HG02943 (cell line): ENCODE results near the gene BARD1.
"Not testable (repeated sequence)": the region's sequence is repeated elsewhere in the genome, so short reads cannot be mapped to it uniquely, and the experiment has no call there.

ENCODE experiments used
- ATAC-seq: cut with Tn5 transposase; IDR thresholded peaks from one replicate; pipeline ENCODE4 v1.9.1; 2021; ENCODE audit warnings: mild to moderate bottlenecking, low read depth, moderate library complexity; ENCODE audit not compliant: unreplicated experiment

BARD1 gene

DNA sequence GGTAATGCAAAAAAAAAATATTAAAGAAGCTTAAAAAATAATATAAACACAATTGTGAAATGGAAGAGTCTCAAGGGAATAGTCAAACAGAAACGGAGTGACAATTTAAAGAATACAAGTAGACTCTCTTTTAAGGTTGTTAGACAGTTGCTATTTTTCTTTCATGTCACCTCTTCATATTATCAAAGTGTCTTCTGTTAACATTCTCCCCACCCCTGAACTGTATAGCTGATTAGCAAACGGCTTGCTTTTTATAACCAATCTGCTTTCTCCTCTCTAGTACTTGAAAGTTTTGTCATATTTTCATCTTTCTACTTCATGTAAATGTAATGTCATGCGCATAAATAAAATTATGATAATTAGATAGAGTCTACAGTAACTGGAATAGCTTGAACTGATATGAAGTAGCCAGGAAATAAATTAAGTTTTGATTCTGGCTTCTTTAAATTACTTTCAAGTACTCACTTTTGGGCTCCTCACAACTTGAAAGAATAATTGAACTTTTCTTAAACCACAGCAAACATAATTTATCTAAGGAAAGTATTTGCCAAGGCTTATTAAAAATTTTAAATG lies 37.0 kb downstream of the BARD1 start:
- ATAC-seq = no peak

DNA sequence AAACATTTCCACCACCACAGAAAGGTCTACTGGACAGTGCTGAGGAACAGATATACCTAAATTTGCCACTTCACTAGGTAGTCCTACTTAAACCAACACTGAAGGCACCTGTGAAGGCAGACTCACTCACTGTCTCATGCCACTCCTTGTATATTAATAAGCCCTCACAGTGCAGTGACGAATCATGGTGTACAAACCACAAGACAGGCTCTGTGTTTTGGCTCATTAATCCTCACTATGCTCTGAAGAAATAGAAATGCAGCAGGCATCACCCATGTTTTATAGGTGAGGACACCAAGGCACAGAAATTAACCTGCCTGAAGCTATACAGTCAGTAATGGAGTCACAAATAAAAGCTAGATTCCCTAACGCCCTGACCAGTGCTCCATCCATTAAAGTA lies 44.3 kb downstream of the BARD1 start:
- ATAC-seq = no peak

DNA sequence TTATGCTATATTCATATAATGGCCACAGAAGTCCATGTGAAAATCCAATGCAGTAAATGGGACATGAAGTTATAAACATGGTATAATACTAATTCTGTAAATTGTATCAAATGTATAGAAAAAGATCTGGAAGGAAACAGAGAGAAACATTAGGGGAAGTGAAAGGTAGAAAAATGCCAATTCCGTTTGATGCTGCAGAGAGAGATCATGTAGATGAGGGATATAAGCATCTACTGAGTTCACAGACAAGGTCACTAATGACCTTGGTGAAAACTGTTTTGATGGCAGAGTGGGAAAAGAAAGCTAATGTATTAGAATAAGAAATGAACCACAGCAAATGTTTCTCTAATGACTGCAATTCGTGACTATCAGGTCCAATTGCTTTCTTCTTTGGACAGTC lies 56.0 kb downstream of the BARD1 start:
- no peak for ATAC-seq

DNA sequence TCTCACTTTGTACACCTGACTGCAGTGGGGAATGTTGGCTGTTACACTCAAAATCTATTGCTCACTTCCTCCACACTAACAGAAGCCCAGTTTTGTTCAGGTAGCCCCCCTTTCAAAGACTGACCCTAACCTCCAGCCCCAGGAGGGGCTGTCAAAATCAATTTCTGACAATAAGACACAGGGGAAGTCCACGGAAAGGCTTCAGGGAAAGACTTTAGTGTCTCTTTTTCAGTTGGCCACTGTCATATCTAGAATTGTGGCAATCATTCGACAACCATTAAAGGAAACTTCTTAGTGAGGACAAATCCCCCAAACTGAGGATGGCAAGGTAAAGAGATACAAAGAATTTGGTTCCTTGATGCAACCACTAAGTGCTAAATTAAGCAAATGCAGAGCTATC lies 59.0 kb downstream of the BARD1 start:
- ATAC-seq = no peak

DNA sequence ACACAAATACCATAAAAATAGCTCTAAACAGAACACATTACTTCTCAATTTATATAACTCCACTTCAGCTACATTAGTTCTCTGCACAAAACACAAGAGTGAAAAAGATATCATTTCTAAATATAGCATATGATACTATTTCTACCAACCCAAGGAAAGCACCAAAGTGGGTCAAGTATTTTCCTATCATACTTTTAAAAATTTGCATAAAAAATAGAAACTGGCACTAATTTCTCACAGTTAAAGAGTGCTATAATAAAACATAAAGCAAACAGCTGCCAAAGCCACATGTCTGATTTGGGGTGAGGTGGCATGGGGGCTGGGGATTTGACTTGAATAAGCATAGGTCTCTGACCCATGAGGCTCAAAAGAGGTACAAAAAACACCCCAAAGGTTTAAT lies 61.5 kb downstream of the BARD1 start:
- ATAC-seq = peak; percentile 60

DNA sequence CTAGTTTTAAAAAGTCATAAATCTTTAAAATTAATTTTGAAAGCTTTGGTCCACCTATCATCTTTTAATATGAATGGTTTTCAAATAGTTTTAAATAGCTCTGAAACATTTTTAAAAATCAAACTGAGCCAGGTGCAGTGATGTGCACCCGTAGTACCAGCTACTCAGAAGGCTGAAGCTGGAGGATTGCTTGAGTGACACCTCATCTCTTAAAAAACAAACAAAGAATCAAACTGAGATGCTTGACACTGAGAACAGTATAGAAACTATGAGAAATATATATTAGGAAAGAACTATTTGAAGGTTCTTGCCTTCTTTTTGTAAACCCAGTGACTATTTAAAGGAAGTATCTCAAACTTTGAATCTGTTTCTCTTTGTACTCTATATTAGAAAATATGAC lies 67.4 kb downstream of the BARD1 start:
- no peak for ATAC-seq

DNA sequence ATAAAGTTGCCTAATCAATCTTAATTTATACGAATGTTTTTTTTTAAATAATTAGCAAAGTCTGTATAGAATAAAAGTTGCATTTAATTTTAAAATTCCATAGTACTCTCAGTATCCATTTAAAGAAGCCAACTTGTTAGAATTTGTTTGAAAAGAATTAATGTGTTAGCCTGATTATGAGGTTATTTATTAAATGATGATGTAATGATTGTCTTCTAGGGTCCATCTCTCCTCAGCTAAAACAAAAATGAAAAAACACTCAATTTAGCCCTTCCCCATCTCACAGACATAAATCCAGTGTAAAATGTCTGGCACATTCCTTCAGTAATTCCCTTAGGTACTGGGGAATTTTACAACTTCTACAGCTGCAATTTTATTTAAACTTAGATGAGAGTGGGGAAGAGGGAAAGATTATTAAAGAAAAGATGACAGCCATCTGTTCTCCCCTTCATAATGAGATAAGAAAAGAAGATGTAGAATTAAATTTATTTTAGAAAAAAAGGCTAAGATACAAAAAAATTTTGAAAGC lies 68.6 kb downstream of the BARD1 start:
- no peak for ATAC-seq

DNA sequence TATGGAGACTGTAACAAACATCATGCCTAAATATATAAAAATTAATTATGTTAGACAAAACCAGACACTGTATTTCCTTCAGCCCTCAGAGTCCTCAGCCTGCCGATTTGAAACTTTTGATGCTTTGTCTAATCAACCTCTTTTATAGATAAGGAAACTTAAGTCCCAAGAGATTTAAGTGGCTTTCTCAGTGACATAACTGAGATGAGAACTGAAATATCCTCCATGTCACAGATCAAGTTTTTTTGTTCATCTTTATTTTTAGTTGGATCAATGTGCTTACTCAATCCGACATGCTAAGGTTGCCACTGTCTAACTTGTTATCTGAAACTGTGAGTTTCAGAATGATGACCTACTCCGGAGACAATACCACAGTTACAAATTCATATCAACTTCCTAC lies 72.3 kb downstream of the BARD1 start:
- peak; percentile 97 for ATAC-seq

DNA sequence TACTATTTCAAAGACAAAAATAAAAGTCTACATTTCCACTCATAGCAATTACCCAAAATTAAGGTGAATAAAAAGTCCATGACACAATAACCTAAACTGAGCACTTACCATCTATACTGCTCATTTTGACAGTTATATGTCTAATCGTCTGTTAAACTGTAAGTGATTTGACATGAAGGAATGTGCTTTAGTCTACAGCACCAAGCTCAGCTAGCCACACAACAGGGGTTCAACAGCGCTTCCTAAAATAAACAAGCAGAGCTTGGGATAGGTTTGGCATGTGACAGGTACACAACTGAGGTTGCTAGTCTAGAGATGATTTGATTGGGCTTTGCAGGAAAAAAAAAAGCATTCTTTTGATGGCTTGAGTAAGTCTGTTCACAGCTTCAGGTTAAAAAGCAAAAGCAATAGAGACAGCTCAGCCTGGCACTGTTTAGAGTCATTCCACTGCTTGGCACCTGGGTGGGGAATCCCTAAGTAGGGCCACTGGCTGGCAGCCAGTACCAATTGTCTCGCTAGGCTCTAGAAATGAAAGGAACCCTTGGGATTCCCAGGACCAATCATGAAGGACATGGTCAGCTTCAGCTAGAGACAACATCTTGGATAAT lies 78.6 kb downstream of the BARD1 start:
- ATAC-seq = no peak

DNA sequence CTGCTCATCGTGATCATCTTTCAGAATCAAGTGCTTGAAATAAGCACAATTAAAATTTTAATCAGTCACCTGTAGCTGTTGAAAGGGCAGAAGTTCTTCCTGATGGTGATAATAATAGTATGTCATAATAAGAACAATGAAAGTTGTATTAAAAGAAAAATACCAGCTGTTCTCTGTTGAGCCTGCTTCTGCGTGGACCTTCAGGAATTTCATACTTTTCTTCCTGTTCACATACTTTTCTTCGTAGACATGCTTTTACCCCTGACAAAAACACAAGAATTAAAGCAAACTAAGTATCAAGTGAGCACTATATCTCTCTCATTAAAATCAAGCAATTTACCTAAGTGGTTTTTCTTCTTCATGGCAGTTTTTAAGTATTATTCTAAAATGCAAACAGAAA lies 79.2 kb downstream of the BARD1 start:
- no peak for ATAC-seq

DNA sequence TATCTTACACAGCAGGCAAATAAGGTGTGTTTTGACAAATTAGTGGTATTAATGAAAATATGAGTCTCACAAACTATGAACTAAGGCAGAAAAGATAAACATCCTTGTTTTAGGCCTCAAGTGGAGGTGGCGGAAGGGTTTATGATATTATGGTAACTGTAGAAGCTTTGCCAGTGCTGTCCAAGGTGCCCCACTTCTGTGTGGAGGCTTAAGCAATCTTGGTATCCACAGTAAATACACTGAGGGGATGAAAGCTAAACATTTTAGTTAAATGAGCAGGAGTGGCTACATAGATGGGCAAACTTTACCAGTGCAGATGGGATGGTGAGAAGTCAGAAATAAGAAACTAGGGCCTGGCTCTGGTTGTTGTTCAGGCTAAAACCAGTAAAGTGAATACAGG lies 84.7 kb downstream of the BARD1 start:
- no peak for ATAC-seq

DNA sequence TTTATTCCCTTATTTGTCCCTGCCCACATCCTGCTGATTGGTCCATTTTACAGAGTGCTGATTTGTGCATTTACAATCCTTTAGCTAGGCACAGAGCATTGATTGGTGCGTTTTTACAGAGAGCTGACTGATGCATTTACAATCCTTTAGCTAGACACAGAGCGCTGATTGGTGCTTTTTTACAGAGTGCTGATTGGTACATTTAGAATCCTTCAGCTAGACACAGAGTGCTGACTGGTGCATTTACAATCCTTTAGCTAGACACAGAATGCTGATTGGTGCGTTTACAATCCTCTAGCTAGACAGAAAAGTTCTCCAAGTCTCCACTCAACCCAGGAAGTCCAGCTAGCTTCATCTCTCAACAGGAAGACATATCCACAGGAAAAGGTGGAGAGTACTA lies 91.6 kb downstream of the BARD1 start:
- not testable (repeated sequence) for ATAC-seq

DNA sequence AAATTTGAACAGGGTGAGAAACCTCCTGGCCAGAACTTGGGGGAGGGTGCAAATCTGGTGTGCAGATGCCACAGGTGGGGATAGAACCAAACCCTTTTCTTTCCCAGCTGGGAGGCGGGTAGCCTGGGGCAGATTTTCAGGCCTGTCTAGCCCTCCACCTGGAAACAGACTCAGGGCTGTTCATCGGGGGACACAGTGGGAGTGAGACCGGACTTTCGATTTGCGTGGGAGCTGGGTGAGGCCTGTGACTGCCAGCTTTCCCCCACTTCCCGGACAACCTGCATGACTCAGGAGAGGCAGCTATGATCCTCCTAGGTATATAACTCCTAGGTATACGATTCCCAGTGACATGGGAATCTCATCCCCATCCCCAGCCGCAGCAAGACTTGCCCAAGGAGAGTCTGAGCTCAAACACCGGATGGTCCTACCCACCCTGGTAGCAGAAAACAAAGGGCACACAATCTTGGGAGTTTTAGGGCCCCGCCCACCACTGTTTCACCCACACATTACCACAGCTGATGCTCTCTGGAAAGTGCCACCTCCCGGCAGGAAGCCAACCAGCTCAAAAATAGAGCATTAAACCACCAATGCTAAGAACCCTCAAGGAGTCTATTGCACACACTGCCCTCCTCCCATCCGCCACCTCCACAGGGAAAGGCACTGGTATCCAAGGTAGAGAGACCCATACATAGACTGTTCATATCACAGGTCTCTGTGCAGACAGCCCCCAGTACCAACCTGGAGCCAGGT lies 92.5 kb downstream of the BARD1 start:
- ATAC-seq = no peak

DNA sequence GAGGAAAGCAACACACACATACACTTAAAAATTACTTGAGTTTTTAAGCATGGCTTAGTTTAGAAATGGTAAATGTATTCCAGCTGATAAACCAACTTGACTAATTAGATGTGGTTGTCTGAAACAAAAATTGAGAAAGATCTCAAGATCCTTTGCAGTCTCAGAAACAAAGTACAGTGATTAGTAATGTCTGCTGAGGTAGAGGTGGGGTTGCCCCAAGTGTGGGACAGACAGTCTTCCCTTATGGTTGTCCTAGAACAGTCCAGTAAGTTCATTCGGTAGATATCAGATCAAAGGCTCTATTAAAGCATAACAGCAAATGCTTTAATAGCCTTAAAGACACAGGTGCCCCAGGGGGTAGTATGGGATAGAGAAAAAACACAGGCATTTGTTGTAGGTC lies 94.5 kb downstream of the BARD1 start:
- ATAC-seq = no peak

DNA sequence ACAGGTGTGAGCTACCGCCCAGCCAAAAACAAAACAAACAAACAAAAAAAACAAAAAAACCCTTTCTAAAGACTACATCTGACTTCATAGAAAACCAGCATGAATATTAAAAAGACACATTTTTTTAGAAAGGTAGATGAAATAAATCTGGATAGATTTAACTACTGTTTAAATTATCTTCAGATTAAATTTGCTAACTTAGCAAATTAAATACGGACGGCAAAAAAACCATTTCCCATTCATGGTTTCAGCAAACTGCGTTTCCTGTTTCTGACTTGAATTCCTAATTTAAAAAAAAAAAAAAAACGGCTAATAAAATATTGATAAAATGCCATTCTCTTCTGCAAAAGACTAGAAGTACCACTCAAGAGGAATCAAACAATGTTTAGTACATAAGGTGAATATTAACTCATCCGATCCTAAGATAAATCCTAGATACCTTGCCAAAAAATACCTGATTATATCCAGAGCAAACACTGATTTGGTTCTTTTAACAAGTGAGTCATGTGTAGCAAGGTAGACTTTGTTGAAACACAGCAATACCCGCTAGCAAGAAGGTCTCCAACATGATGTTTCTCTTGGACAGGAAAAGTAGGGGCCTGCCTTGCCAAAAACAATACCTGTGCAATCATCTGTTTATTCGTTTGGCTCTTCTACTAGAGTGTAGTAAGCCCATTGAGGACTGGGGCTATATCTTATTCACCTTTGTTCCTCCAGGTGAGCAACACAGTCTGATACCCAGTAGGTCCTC lies 96.2 kb downstream of the BARD1 start:
- no peak for ATAC-seq

DNA sequence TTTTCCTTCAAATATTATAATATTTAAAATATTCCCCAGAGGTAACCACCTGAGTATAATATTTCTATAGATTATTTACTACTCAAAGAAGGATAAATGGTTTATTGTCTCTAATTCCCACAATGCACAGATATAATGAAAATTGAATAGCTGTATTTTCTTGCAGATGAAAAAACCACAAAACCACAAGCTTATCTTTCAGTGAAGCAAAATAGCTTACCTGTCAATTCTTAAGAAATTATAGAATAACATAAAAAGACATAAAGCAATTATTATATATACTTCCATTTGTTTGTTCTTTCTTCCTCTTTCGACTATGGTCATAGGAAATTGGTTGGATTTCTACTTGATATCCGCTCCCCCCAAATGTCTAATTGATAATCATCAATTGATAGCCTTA lies 98.8 kb downstream of the BARD1 start:
- ATAC-seq = no peak

DNA sequence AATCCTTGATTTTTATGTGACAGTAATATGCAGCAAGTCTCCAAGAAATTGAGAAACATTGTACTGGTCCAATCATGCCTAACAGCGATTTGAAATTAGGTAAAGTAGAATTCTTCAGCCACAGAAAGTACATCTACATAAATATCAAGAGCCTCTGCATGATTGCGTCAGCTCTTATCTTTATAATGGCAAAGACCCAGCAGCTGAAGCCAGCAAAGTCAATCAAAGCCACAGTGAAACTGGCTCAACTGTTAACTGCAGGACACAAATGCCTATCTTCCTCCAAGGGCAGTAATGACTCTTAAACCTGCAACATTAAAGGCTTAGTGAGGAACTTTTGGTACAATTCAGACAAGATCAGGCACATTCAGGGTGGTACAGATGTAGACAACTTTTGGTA lies 102.5 kb downstream of the BARD1 start:
- no peak for ATAC-seq

DNA sequence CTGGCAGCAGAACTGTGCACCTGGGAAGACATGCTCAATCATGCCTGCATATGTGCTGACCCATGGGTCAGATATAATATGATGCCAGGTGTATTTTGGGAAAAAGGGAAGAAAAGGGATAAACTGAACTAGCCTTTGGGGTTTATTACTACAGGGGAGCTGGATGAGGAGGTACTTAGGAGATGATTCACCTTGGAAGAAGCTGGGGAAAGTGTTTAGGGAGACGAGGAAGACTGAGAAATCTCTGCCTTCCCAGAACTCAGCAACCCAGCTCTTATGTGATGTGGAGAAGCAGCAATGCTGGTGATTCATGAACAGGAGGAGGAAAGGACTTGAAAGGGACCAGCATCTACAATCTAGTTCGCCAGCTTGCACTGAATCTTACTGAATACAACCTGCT lies 110.2 kb downstream of the BARD1 start:
- ATAC-seq = no peak

DNA sequence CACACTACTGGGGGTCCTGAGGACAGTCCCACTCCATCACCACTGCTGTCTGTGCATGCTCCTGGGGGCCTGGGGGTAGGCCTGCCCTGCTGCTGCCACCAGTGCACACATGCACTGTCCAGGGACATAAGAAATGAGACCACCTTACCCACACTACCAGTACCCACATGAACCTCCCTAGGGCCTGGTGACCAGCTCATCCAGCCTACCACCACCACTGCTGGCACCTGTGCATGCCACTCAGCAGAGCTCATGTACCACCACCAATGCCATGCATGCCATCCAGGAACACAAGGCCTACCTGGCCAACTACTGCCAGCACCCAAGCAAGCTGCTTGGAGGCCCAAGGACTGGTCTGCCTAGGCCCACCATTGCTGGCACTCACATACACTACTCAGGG lies 112.8 kb downstream of the BARD1 start:
- ATAC-seq = no peak

DNA sequence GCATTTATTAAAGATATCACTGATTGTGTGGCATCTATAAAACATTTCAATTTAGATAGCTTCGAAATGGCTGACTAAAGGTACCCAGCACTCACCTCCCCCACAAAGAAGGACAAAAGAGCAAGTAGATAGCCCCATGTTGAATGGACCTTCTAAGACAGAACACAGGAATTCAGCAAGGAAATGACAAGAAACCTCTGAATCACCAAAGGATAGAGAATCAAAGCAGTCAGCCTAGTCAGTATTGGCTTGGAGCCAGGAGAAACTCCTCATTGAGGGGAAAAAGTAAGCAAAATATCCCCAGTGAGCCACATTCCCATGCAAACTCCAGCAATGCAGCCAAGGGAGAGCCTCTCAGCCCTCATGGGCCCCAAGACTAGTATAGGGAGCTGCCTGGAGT lies 113.7 kb downstream of the BARD1 start:
- ATAC-seq = no peak

DNA sequence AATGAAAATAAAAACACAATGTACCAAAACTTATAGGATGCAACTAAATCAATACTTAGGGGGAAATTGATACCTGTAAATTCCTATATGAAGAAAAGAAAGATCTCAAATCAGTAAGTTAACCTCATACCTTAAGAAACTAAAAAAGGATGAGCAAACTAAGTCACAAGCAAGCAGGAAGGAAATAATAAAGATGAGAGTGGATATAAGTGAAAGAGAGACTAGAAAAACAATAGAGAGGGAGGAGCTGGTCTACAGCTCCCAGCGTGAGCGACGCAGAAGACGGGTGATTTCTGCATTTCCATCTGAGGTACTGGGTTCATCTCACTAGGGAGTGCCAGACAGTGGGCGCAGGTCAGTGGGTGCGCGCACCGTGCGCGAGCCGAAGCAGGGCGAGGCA lies 125.9 kb downstream of the BARD1 start:
- peak; percentile 73 for ATAC-seq
